Hematopoietic multipotent progenitor cell treated with erythropoietin and hydrocortisone succinate and interleukin-3 and kit ligand, for 17 days (in vitro differentiated cells): ENCODE measurements around the gene TEAD2.

Experiments used
- DNase-seq: peaks from one replicate; pipeline ENCODE4 v3.0.0-alpha.2; 2015; ENCODE audit warnings: low spot score

The TEAD2 gene

GRCh38 chr19:49362048-49362928, at the start of gene TEAD2:
Gene TEAD2 (minus strand): TSS chr19:49362416. CDS start chr19:49360075, 2,341 bp downstream.
- no peak for DNase-seq

DNA sequence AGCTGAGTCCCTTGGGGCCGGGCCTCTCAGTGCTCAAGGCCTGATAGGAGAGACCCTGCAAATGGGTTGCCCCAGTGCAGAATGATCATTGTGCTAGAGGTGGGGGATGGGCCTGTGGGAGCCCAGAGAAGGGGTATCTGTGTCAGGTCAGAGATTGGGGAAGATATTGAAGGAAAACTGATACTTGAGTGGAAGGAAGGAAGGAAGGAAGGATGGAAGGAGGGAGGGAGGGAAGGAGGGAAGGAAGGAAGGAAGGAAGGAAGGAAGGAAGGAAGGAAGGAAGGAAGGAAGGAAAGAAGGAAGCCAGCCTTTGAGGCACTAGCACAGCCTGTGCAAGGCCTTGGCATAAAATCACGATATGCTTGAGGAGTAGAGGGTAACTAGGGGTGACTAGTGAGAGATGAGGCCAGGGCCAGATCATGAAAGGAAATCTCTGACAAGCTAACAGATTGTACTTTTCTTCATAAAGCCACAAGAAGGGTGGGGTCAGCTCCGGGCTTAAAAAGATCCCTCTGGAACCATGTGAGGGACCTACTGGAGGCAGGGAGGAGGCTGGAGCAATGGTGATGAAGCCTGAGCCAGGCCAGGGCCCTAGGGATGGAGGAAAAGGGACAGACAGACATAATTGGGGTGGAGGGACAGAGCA, 49.6 kb upstream of the TEAD2 start:
- no peak for DNase-seq

GRCh38 chr19:49409441-49410029, 47.3 kb upstream of the TEAD2 start:
- DNase-seq, result no peak

- no peak for DNase-seq
Observed at GRCh38 chr19:49408816-49409440, 46.7 kb upstream of the TEAD2 start.

DNA sequence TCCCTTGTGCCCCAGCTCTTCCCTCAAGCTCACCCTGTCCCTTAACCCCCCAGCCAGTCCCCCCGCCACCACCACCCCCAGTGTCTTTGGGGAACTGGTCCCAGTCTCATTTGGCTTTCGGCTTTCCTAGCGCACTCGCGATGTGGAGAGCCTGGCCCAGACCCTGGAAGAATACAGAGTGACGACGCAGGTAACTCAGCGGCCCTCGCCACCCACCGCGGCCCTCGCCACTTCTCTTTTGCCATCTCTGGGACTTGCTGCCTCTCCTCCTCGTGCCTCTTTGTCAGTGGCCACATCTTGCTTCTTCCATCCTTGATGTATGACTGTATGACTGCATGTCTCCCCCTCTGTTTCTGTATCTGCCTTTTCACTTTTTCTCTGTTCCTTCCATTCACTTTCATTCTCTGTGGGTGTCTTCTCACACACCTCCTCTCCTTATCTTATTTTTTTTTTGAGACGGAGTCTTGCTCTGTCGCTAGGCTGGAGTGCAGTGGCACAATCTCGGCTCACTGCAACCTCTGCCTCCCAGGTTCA, 45.3 kb upstream of the TEAD2 start:
- DNase-seq, result no peak

DNA sequence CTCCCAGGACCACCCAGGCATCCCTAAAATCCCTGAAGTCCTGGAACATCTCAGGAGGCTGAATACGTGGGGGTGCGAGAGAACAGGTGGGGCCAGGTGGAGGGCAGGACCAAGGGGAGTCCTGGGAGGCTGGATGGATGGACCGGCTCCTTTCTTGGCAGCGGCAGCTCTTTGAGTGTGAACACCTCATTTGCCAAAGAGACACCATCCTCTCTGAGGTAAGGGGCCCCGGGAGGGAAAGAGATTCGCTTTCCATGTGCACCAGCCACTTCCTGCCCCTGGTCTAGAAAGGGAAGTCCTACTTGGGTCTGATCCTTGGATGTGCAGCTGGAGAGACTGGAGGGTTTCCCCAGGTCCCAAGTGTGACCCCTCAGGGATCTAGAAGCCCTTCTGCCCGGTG, 44.9 kb upstream of the TEAD2 start:
- no peak for DNase-seq

- no peak for DNase-seq
Observed at GRCh38 chr19:49403404-49404187, 41.4 kb upstream of the TEAD2 start.

GRCh38 chr19:49400029-49400428, 37.8 kb upstream of the TEAD2 start:
- no peak for DNase-seq

- no peak for DNase-seq
Observed at GRCh38 chr19:49398931-49399330, 36.7 kb upstream of the TEAD2 start.

DNA sequence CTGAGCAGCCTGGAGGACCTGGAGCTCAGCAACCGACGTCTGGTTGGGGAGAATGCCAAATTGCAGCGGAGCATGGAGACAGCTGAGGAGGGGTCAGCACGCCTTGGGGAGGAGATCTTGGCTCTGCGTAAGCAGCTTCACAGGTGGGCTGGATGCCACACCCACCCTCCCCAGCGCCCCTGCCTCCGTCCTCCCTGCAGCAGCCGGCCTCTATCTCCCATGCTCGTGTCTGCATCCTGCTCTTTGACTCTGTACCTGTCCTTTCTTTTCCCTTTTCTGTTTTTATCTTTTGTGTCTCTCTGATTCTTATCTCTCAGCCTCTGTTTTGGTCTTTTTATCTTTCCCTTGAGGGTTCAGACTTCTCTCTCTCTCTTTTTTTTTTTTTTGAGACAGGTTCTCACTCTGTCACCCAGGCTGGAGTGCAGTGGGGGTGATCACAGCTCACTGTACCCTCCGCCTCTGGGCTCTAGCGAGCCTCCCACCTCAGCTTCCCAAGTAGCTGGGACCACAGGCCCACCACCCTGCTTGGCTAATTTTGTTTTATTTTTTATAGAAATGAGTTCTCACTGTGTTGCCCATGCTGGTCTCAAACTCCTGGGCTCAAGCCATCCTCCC, 35.9 kb upstream of the TEAD2 start:
- no peak for DNase-seq

DNA sequence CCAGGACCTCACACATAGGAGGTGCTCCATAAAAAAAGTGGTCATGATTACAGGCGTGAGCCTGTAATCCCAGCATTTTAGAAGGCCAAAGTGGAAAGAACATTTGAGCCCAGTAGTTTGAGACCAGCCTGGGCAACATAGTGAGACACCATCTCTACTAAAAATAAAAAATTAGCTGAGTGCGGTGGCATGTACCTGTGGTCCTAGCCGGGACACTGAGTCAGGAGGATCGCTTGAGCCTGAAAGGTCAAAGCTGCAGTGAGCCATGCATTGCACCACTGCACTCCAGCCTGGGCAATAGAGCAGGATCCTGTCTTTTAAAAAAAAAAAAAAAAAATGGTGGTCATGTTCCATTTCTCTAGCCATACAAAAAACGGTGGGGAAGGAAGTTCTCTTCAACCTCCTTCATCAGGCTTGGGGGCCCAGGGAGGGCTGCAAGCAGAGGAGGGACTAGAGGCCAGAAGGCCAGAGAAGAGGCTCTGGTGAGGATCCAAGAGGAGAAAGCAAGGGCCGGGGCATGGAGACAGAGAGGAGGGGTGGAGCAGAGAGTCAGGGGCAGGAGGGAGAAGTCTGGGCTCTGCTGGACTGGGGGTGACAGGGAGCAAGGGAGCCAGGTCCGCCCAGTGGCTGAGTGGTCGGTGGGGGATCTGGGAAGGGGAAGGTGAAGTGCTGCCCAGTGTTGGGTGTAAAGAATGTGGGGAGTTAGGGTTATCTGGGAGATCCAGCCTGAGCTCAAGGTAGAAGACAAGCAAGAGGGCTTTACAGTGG, 34.7 kb upstream of the TEAD2 start:
- DNase-seq, result no peak

- no peak for DNase-seq
Observed at GRCh38 chr19:49395581-49396407, 33.6 kb upstream of the TEAD2 start.

DNA sequence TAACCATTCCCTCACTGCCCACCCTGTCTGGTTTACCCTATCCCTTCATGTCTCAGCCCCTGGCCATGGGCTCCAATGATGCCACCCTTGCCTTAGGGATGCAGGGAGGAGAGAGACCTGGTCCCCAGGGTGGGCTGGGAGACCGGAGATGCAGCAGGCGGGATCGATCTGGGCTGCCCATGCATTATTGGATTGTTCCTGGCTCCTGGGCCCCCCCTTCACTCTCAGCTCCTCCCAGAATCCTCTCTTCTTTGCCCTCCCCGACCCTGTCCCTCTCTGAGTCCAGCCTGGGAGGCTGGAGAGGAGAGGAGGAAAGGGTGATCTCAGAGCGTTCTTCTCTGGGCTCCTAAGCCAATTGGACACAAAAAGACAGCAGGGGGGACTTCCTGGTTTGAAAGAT, 31.7 kb upstream of the TEAD2 start:
- no peak for DNase-seq

- DNase-seq, result peak; percentile 76
Observed at GRCh38 chr19:49391581-49392399, 29.6 kb upstream of the TEAD2 start.

GRCh38 chr19:49390929-49391359, 28.7 kb upstream of the TEAD2 start:
- no peak for DNase-seq

GRCh38 chr19:49390131-49390928, 28.1 kb upstream of the TEAD2 start:
- no peak for DNase-seq

- DNase-seq, result no peak
Observed at GRCh38 chr19:49389406-49389805, 27.2 kb upstream of the TEAD2 start.

- peak; percentile 68 for DNase-seq
Observed at GRCh38 chr19:49387936-49388372, 25.7 kb upstream of the TEAD2 start, which contains the start of gene KASH5. Gene KASH5 (plus strand): TSS chr19:49388249. CDS start chr19:49390884, 2,635 bp downstream.
